GM21825 (cell line): ENCODE results near the gene ANKRD39.
"Not testable (repeated sequence)": the region's sequence is repeated elsewhere in the genome, so short reads cannot be mapped to it uniquely, and the experiment has no call there.

Experiments
- ATAC-seq: cut with Tn5 transposase; IDR thresholded peaks from one replicate; pipeline ENCODE4 v1.9.1; 2021; ENCODE audit warnings: mild to moderate bottlenecking, moderate library complexity; ENCODE audit not compliant: unreplicated experiment

The ANKRD39 gene

DNA sequence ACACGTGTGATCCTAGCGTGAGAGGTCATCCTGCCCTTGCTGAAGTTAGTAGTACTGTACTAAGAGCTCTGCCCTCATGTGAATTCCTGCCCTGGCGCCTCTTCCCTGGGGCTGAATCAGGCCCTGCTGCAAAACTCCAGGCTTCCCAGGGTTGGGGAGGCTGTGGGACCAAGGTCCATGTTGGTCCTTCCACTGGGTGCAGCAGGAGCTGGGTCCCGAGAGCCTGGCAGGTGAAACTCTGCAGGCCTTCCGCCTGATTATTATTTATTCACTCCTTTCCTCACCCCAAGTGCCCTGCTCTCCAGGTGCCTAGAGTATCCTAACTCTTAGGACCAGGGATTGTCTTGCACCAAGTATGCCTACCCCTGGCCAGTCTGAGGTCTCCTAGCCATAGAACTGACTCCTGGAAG, 47.0 kb downstream of the ANKRD39 start:
- ATAC-seq: no peak

GRCh38 chr2:96809951-96810782, 47.6 kb downstream of the ANKRD39 start:
- ATAC-seq: no peak

- ATAC-seq: no peak
Observed at GRCh38 chr2:96809216-96809882, 48.5 kb downstream of the ANKRD39 start.

GRCh38 chr2:96808176-96808837, 49.5 kb downstream of the ANKRD39 start:
- ATAC-seq: no peak

DNA sequence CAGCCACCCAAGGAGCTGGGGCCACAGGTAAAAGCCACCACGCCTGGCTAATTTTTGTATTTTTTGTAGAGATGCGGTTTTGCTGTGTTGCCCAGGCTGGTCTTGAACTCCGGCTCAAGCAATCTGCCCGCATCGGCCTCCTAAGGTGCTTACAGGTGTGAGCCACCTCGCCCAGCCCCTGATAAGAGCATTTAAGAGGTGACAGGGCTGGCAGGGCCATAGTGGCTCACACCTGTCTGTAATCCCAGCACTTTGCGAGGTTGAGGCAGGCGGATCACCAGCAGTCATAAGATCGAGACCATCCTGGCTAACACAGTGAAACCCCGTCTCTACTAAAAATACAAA, 50.7 kb downstream of the ANKRD39 start:
- no peak for ATAC-seq

- peak; percentile 52 for ATAC-seq
Observed at GRCh38 chr2:96806468-96807126, 51.2 kb downstream of the ANKRD39 start.

DNA sequence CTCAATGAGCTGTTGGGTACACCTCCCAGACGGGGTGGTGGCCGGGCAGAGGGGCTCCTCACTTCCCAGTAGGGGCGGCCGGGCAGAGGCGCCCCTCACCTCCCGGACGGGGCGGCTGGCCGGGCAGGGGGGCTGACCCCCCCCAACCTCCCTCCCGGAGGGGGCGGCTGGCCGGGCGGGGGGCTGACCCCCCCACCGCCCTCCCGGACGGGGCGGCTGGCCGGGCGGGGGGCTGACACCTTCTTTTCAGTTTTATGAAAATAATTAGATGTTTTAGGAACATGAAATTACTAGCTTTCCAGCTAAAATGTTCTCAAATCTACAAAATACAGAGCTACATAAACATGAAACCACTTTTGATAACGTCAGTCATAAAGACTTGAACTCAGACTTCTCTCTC, 51.9 kb downstream of the ANKRD39 start:
- not testable (repeated sequence) for ATAC-seq

GRCh38 chr2:96804986-96805385, 52.8 kb downstream of the ANKRD39 start:
- no peak for ATAC-seq

DNA sequence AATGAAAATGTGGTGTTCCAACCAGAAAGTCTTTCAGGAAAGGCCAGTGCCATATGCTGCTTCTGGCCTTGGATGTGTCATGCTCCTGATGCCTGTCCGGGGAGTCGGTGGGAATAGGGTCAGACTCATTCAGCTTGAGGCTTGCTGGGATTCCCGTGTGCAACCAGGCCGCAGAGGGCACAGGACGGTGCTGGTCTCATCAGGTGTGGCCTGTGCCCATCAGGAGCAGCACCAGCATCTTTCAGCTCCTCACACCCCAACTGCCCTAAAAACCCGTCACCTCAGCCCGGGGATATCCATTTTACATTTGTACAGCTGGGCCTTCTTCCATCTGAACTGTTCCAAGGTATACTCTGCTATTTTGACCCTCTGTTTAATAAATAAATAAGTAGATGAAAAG, 55.1 kb downstream of the ANKRD39 start:
- no peak for ATAC-seq

DNA sequence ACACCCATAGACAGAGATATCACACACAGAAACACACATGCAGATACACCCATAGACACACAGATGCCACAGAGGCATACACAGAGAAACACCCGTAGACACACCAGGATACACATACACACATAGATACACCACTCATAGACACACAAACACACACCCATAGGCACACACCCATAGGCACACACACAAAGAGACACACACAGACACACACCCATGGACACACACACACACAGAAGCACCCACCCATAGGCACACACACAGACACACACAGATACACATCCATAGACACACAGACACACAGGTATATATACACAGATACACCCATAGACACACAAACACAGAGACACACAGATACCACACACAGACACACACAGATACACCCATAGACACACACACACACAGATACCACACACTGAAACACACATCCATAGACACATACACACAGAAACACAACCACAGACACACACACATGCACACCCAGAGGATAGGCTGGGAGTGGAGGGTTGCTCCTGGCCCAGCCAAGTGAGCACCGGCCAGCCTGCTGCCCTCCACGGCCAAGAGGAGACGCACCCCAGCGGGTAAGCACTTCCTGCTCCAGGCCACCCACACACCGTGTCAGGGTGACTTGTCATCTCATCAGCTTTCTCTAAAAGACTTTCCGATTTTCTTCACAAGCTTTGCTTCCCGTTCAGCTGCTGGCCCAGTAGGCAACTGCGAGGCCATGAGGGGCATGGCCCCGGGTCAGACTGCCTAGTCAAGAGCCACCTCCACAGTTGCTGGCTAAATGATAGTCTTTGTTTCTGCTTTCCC, 55.8 kb downstream of the ANKRD39 start:
- ATAC-seq: no peak

GRCh38 chr2:96801005-96801785, 56.6 kb downstream of the ANKRD39 start:
- peak; percentile 71 for ATAC-seq

- peak; percentile 5 for ATAC-seq
Observed at GRCh38 chr2:96800061-96801004, 57.5 kb downstream of the ANKRD39 start.

- no peak for ATAC-seq
Observed at GRCh38 chr2:96799623-96799935, 58.2 kb downstream of the ANKRD39 start.

- no peak for ATAC-seq
Observed at GRCh38 chr2:96798733-96799622, 58.8 kb downstream of the ANKRD39 start.
